HG03064 (cell line): ENCODE measurements around the gene STK17A.

Source experiments
- ATAC-seq: cut with Tn5 transposase; IDR thresholded peaks from one replicate; pipeline ENCODE4 v1.9.1; 2021; ENCODE audit warnings: low read depth; ENCODE audit not compliant: unreplicated experiment

The STK17A gene

DNA sequence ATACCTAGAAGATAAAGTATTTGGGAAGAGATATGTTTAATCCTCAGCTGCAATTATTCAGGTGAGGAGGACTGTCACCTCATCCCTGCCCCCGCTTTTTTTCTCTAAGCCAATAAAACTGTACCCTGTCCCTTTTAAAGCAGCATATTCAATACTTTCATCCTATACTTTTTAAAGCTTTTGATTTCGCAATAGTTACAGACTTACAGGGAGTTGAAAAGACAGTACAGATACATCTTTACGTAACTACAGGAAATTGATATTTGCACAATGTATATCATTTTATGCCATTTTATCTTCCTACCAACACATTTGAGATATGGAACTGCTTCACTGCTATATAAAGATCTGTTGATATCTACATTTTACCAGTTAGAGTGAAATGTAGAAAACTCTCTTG, 47.6 kb downstream of the STK17A start:
- no peak for ATAC-seq

- no peak for ATAC-seq
Measured at GRCh38 chr7:43631559-43631958, 48.7 kb downstream of the STK17A start.

DNA sequence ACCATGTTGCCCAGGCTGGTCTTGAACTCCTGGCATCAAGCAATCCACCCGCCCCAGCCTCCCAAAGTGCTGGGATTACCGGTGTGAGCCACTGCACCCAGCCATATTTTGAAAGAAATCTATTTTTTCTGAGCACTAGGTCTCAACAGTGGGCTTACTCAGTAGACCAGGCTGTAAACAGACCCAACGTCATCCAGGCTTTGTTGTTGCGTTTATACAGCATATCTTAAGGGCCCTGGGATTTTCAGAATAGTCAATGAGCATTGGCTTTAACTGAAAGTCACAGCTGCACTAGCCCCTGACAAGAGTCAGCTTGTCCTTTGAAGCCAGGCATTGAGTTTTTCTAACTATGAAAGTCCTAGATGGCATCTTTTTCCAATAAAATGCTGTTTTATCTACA, 49.8 kb downstream of the STK17A start:
- ATAC-seq, result no peak

GRCh38 chr7:43634384-43634783, 51.5 kb downstream of the STK17A start:
- no peak for ATAC-seq

GRCh38 chr7:43636093-43636492, 53.2 kb downstream of the STK17A start:
- no peak for ATAC-seq

DNA sequence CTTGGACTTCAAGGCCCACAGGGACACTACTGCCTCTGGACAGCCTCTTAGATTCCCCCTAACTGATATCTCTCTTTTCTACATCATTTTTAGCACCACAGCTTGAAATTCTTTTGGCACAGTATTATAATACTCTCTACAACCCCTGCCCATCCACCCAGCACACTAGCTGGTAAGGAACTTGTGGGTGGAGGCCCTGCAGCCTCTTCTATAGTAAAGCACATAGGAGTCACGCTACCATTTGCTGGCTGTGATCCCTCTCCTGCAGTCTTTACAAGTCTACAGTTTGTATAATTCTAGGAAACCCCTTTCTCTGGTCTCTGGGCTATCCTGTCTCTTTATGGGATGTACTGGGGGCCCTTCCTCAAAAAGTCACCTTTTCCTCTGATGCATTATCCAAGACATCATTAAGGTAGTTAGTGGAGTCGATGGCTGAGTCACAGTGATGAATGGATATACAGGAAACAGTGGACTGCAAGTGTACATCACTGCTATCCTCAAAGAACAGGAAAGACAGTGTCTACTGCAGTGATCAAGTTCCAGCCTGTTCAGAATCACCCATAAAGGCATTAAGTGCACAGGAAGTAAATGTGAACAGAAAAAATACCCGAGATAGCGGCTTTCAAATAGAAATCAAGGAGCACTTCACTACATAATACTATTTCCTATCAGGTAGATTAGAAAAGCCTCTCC, 54.4 kb downstream of the STK17A start:
- no peak for ATAC-seq

GRCh38 chr7:43639858-43640491, 57.1 kb downstream of the STK17A start:
- no peak for ATAC-seq

DNA sequence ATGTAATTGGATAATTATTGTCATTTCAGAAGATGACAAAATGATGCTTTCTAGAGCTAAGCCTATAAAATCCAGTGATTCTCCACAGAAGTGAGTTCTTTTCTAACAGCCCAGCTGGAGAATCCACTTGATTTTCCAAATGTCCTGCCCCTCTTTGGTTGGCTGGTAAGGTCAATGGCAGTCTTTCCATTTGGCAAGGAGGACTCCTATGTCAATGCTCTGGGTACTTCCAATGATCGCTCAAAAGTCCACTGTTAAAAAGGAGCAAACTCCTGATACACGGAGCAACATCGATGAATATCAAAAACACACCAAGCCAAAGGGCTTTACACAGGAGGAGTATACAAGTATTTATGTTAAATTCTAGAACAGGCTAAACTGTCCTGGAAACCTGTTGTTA, 57.8 kb downstream of the STK17A start:
- ATAC-seq, result no peak

- ATAC-seq, result no peak
Measured at GRCh38 chr7:43642897-43643630, 60.2 kb downstream of the STK17A start.

DNA sequence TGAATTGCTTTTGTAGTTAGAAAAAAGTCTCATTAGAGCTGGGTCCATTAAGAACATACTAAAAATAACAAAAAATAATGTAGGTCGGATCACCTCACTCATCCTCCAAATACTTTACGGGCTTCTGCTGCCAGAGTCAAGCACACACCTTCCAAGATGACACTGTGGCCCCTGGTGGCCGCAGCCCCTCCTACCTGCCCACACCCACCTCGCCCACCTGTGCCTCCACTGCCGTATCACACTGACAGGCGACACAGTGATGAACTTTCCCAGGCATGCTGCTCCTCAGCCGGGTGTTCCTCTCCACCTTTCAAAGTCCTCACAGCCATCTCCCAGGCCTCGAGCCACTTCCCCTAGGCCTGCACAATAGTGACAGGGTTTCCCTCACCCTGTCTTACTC, 60.9 kb downstream of the STK17A start:
- no peak for ATAC-seq

DNA sequence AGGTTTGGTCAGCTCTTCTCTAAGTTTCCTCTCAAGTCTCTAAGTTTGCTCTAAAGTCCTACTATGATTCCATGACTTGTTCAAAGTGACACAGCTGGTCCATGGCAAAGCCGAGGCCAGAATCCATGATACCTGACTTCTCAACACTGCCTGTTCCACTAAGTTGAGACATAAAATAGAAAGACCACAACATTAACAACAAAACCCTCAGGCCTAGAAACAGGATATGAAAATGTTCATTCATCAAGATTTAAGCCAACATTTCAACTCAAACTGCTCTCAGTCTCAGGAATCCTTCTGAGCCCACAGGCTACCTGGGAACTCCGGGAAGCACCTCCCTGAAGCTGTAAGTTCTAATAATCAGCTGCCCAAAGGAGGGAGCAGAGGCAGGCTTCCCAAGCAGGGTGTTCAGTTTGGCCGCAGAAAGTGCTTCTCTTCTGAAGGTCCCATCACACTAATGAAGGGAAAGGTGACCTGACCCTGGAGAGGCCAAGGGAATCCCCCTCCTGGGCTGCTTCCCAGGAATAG, 62.9 kb downstream of the STK17A start:
- ATAC-seq, result no peak

GRCh38 chr7:43646603-43647338, 63.9 kb downstream of the STK17A start:
- no peak for ATAC-seq

GRCh38 chr7:43647339-43647672, 64.4 kb downstream of the STK17A start:
- no peak for ATAC-seq

- ATAC-seq, result no peak
Measured at GRCh38 chr7:43647673-43648472, 65.0 kb downstream of the STK17A start.

GRCh38 chr7:43648473-43649406, 65.8 kb downstream of the STK17A start:
- ATAC-seq, result peak; percentile 44

DNA sequence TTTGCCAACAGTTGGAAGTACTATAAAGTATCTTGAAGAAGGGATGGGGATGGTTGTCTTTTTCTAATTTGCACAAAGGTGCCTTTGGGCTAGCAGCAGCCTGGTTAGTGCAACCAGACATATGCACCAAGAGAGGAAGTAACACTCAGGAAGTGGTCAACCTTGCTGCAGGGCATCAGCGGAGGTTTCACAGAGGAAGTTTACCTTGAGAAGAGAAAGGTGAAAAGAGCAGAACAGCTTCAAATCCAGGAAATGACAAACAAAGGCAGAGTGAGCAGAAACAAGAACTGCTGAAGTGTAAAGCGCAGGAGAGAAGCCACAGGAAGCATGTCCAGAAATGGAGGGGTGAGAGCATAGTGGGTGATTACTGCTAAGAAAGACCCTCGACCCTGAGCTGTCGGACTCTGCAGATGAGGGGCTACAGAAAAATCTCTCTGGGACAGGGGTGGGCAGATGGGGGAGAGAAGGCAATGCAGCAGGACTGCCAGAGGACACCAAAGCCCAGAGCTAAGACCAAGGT, 66.9 kb downstream of the STK17A start:
- peak; percentile 61 for ATAC-seq

DNA sequence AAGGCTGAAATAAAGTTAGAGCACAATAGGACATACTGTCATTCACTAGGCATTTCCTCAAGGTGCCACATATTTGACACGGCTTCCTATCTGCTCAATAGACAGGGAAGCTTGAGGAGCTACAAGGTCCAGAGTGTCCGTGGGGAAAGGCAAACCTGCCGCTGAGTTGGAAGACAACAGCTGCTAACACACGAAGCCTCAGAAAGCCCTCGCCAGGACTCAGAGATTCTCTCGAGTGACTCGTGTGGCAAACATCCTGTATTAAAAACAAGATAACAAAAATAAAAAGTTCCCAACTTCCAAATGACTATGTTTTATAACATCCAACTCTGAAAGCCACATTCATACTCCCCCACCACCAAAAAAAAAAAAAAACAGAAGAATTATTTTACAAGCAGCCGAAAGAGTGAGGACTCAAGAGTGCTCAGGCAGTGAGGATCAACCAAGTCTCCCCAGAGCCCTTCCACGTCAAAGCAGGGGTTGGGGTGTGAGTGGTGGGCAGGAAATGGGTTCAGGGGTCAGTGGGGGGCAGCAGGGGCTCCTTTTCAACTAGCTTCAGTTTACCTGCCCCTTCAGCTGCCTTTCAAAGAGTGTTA, 67.6 kb downstream of the STK17A start:
- no peak for ATAC-seq

GRCh38 chr7:43652364-43652763, 69.5 kb downstream of the STK17A start:
- ATAC-seq, result no peak

GRCh38 chr7:43653466-43653865, 70.6 kb downstream of the STK17A start:
- no peak for ATAC-seq
